ENCODE data around the gene IDI1. TPM values are rescaled to one million over a fixed set of nuclear protein-coding genes. Genes with fewer than 3 reads are reported as not detected.

The IDI1 gene
- total RNA-seq, 2 experiments from 2014 or later = 244 to 250 TPM

GRCh38 chr10:1059902-1060301 lies 11.0 kb upstream of the IDI1 start:
- Histone ChIP-seq H3K9me3 (ENCODE audit: control insufficient read depth in 1 of 2, insufficient read depth in 1 of 2, low read length in 2 of 2) (no peaks in the 10 kb centered on the region), H3K4me3 (ENCODE audit: low read length) (no peak overlapping the region), H3K27me3 (ENCODE audit: control insufficient read depth in 1 of 2, insufficient read depth in 2 of 2, low read length in 2 of 2) (no peaks in the 10 kb centered on the region), H3K36me3 (ENCODE audit: insufficient read depth, low read length) (no peaks in the 10 kb centered on the region), H3K27ac (ENCODE audit: low read depth in 1 of 2, low read length in 2 of 2) (no peak overlapping the region), H3K4me1 (ENCODE audit: insufficient read depth, low read length) (peaks cover 73% of the 10 kb centered on the region)
- Mint-ChIP-seq H3K27ac (peak overlapping the region; percentile 98), H3K9me3 (no peaks in the 10 kb centered on the region), H3K4me3 (peak overlapping the region; percentile 81), H3K36me3 (ENCODE audit: low read depth) (peaks cover 48% of the 10 kb centered on the region), H3K4me1 (ENCODE audit: low read depth) (peaks cover 90% of the 10 kb centered on the region), H3K27me3 (no peaks in the 10 kb centered on the region)
- ChIA-PET POLR2A (interaction anchor here (1.1 to 1.6 kb wide), 2 partner anchors 10 to 11 kb away, joined by 3 to 4 read pairs; partner anchors contain the start of gene IDI1), CTCF (no interaction called here)
- intact Hi-C loops (cut with DNase I, micrococcal nuclease) = loop anchor here in 1 of 2 experiments (5.0 kb wide), 2 partner anchors 73 to 128 kb away; partner anchors contain the start of genes GTPBP4 and LARP4B
- no peak for DNase-seq
- no peak for ATAC-seq (ENCODE audit: poor library complexity)
- TF ChIP-seq CTCF (IDR thresholded peaks at IDR 0.05) = no peak

GRCh38 chr10:1058017-1058416 lies 9.1 kb upstream of the IDI1 start:
- no peaks in the 10 kb centered on the region for H3K27me3 Mint-ChIP-seq
- peaks cover 9% of the 10 kb centered on the region for H3K36me3 ChIP-seq (ENCODE audit: insufficient read depth, low read length)
- peaks cover 64% of the 10 kb centered on the region for H3K36me3 Mint-ChIP-seq (ENCODE audit: low read depth)
- TF ChIP-seq CTCF (IDR thresholded peaks at IDR 0.05) = no peak
- no peak for ATAC-seq (ENCODE audit: poor library complexity)
- H3K9me3 Mint-ChIP-seq = no peaks in the 10 kb centered on the region
- peaks cover 91% of the 10 kb centered on the region for H3K4me1 Mint-ChIP-seq (ENCODE audit: low read depth)
- no peaks in the 10 kb centered on the region for H3K9me3 ChIP-seq (ENCODE audit: control insufficient read depth in 1 of 2, insufficient read depth in 1 of 2, low read length in 2 of 2)
- ChIA-PET POLR2A (interaction anchor here (0.8 to 1.7 kb wide), 3 partner anchors 9 to 127 kb away, joined by 3 to 21 read pairs (median 4); partner anchors contain the start of genes IDI1 and LARP4B), CTCF (no interaction called here)
- intact Hi-C loops (cut with DNase I, micrococcal nuclease) = no loop called here
- DNase-seq = no peak
- H3K4me1 ChIP-seq (ENCODE audit: insufficient read depth, low read length) = peaks cover 59% of the 10 kb centered on the region
- peak overlapping the region; percentile 98 for H3K27ac Mint-ChIP-seq
- H3K4me3 ChIP-seq (ENCODE audit: low read length) = no peak overlapping the region
- H3K27ac ChIP-seq (ENCODE audit: low read depth in 1 of 2, low read length in 2 of 2) = no peak overlapping the region
- no peaks in the 10 kb centered on the region for H3K27me3 ChIP-seq (ENCODE audit: control insufficient read depth in 1 of 2, insufficient read depth in 2 of 2, low read length in 2 of 2)
- H3K4me3 Mint-ChIP-seq = peak overlapping the region; percentile 98

- Mint-ChIP-seq H3K4me1 (ENCODE audit: low read depth) (peaks cover 91% of the 10 kb centered on the region), H3K4me3 (peak overlapping the region; percentile 98), H3K9me3 (no peaks in the 10 kb centered on the region), H3K27me3 (no peaks in the 10 kb centered on the region), H3K36me3 (ENCODE audit: low read depth) (peaks cover 67% of the 10 kb centered on the region), H3K27ac (peak overlapping the region; percentile 98)
- ChIA-PET POLR2A (interaction anchor here (0.8 to 1.8 kb wide), 4 partner anchors 8 to 126 kb away, joined by 3 to 21 read pairs (median 4); partner anchors contain the start of genes IDI1 and LARP4B), CTCF (no interaction called here)
- intact Hi-C loops (cut with DNase I, micrococcal nuclease) = loop anchor here (1.0 to 2.0 kb wide), 3 partner anchors 8 to 126 kb away; partner anchors contain the start of genes GTPBP4 (in 1 of the 2), IDI1 (in 1 of the 2) and LARP4B (in 1 of the 2)
- peak overlapping the region; percentile 98 for H3K4me3 ChIP-seq (ENCODE audit: low read length)
- DNase-seq = peak in 3 of 14 experiments; percentile 28 to 55 (median 55)
- no peak for TF ChIP-seq CTCF (IDR thresholded peaks at IDR 0.05)
- peak overlapping the region; percentile 69 to 83 for H3K27ac ChIP-seq (ENCODE audit: low read depth in 1 of 2, low read length in 2 of 2)
- no peaks in the 10 kb centered on the region for H3K27me3 ChIP-seq (ENCODE audit: control insufficient read depth in 1 of 2, insufficient read depth in 2 of 2, low read length in 2 of 2)
- no peak for ATAC-seq (ENCODE audit: poor library complexity)
- no peaks in the 10 kb centered on the region for H3K9me3 ChIP-seq (ENCODE audit: control insufficient read depth in 1 of 2, insufficient read depth in 1 of 2, low read length in 2 of 2)
- H3K4me1 ChIP-seq (ENCODE audit: insufficient read depth, low read length) = peaks cover 50% of the 10 kb centered on the region
- H3K36me3 ChIP-seq (ENCODE audit: insufficient read depth, low read length) = peaks cover 16% of the 10 kb centered on the region
Observed at GRCh38 chr10:1057106-1057657, 8.3 kb upstream of the IDI1 start.

Data from CD4-positive, alpha-beta T cell (primary cell).